PC-9 (cell line): Measurements from ENCODE around the gene ZNF610.

Experiments
- EZH2 ChIP-seq: fragments of 200-600 bp; sonication (generic); IDR thresholded peaks from 2 replicates; pipeline ENCODE4 v1.8.0; 2017; ENCODE audit warnings: antibody characterized with exemption, low read depth
- TF ChIP-seq, protein P1 (sequence below): fragments of 200-600 bp; sonication (generic); conservative IDR thresholded peaks from 2 replicates; pipeline ENCODE4 v1.6.1; 2017; ENCODE audit warnings: mixed run types, antibody characterized with exemption, mild to moderate bottlenecking, moderate library complexity

GRCh38 chr19:52398081-52398441 lies 62.0 kb downstream of the ZNF610 start:
- TF ChIP-seq, protein P1, sequence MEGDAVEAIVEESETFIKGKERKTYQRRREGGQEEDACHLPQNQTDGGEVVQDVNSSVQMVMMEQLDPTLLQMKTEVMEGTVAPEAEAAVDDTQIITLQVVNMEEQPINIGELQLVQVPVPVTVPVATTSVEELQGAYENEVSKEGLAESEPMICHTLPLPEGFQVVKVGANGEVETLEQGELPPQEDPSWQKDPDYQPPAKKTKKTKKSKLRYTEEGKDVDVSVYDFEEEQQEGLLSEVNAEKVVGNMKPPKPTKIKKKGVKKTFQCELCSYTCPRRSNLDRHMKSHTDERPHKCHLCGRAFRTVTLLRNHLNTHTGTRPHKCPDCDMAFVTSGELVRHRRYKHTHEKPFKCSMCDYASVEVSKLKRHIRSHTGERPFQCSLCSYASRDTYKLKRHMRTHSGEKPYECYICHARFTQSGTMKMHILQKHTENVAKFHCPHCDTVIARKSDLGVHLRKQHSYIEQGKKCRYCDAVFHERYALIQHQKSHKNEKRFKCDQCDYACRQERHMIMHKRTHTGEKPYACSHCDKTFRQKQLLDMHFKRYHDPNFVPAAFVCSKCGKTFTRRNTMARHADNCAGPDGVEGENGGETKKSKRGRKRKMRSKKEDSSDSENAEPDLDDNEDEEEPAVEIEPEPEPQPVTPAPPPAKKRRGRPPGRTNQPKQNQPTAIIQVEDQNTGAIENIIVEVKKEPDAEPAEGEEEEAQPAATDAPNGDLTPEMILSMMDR: no peak
- TF ChIP-seq EZH2: no peak
